ENCODE results near the gene TSHZ2.

- TF ChIP-seq EZH2 (IDR thresholded peaks at IDR 0.05; ENCODE audit: borderline replicate concordance, low read length), result no peak
- no peak for TF ChIP-seq CTCF (conservative IDR thresholded peaks at IDR 0.05 in 1 of 2, IDR thresholded peaks at IDR 0.05 in 1 of 2; ENCODE audit: extremely low read depth in 1 of 2, insufficient read depth in 1 of 2, low read depth in 1 of 2, low read length in 2 of 2)
Measured at GRCh38 chr20:53176134-53176533, 204.0 kb downstream of the TSHZ2 start.
